HUDEP-2 (cell line): ENCODE results near the gene KLHDC1.
"Not testable (repeated sequence)": the region's sequence is repeated elsewhere in the genome, so short reads cannot be mapped to it uniquely, and the experiment has no call there.

Source experiments
- DNase-seq, 76 experiments: peaks; one replicate each; lab custom pipeline; 2025; ENCODE audit not compliant: unreplicated experiment in 76 of 76; lab: John Stamatoyannopoulos, UW

The KLHDC1 gene

DNA sequence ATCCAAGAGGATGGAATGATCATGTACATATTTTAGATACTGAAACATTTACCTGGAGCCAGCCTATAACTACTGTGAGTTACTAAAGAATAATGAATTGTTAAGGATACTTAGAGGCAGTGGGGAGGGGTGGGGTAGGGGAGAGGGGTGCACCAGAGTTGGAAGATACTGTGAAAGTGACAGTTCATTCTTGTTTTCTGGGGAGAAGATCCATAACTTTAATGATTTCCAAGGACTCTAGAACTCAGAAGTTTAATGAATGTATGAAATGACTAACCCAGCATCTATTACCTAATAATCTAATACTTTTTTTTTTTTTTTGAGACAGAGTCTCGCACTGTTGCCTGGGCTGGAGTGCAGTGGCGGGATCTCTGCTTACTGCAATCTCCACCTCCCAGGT, 85.5 kb downstream of the KLHDC1 start:
- DNase-seq, result no peak

DNA sequence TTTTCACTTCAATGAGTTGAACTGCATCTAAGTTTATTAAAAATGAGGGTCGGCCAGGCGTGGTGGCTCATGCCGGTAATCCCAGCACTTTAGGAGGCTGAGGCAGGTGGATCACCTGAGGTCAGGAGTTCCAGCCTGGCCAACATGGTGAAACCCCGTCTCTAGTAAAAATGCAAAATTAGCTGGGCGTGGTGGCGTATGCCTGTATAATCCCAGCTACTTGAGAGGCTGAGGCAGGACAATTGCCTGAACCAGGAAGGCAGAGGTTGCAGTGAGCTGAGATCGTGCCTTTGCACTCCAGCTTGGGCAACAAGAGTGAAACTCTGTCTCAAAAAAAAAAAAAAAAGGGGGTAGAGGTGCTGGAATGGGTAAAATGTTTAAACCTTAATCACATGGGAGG, 88.1 kb downstream of the KLHDC1 start:
- DNase-seq, result not testable (repeated sequence)

DNA sequence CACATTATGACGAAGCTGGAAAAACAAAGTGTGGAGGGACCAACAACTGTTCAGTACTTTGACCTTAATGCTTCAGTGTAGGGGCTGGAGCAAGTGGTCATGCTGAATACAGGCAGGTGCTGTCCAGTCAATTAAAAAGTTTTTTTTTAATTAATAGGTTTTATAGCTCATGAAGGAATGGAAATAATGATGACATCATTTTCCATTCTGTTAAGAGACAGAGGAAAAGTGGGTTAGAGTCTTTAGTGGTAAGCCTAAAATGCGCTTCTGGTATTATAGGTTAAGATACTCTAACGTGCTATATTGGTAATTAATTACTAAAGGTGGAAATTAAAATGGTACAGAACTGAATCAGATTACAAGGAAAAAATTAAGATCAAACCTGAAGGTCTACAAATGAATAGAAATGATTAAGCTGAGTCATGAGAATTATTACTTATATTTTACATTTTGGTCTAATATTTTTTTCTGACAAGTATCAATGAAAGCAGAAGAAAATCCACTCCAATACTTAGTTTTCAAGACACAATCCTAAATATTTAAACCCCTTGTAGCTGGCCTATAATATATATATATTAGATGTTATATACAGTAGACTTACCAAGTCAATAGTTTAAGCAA, 90.6 kb downstream of the KLHDC1 start:
- DNase-seq, result no peak

DNA sequence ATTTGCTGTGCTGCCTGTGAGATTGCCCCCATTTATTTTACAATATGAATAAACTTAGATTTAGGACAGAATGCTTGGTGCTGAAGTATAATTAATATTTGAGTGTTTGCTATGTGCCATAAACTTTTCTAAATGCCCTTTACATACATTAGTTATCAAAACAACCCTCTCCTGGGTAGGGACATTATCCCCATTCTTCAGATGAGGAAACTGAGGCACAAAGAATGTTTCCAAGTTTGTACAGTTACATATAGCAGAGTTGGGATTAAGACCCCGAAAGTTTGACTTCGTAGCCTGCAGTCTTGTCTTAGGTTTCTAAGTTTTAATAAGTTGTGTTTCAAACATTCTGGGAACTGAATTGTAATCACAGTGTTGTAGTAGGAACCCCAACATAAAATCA, 93.4 kb downstream of the KLHDC1 start:
- DNase-seq, result no peak

DNA sequence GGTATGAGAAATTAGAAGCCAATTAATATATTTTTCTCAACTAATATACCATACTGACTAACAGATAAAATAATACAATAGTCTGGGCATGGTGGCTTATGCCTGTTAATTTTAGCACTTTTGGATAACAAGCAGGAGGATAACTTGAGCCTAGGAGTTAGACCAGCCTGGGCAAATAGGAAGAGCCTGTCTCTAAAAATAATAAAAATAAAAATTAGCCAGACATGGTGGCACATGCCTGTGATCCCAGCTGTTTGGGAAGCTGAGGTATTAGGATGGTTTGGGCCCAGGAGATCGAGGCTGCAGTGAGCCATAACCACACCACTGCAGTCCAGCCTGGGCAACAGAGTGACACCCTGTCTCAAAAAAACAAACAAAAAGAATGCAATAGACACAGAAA, 99.7 kb downstream of the KLHDC1 start:
- DNase-seq, result no peak

DNA sequence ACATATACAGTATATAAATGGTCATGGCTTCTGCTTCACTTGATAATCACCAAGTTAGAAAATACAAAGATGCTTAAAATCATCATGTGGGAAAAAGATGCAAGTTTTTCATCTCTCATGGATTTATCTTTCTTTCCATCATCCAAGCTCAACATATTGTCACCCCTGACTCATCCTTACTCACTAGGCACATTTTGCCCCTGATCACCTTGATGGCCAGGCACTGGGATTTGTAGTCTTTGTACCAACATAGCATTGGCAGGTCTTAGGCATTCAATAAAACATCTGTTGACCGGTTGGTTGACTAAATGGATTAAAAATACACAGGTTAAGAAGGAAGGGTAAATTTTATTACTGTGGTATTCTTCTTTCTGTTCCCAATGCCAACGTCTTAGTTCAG, 103.1 kb downstream of the KLHDC1 start:
- no peak for DNase-seq
